Medulla oblongata (tissue), 1 donor: ENCODE results near the gene NUDT14.

Source experiments
- DNase-seq: peaks from one replicate; pipeline ENCODE4 v3.0.0-alpha.2; 2015; ENCODE audit errors: extremely low spot score

The NUDT14 gene

DNA sequence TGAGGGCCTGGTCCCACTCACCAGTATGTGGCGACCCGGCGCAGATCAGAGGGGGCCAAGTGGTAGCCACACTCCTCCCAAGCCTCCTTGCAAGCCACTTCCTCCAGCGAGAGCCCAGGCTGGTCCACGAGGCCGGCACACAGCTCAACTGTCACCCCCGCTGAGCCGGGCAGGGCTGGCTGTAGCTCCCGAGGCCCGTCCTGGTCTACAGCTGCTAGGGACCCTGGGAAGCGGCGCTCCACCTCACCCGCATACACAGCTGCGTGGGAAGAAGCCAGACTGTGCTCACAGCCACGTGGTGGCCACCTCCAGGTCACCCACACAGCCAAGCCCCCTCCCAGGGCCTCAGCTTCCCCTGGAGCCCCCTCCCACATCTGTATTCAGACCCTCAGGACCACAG lies 4.6 kb downstream of the NUDT14 start:
- DNase-seq, result no peak

- DNase-seq, result no peak
Measured at GRCh38 chr14:105173901-105174894, 6.9 kb downstream of the NUDT14 start.

GRCh38 chr14:105173145-105173544 lies 8.0 kb downstream of the NUDT14 start:
- no peak for DNase-seq

GRCh38 chr14:105172476-105172875 lies 8.6 kb downstream of the NUDT14 start:
- no peak for DNase-seq

DNA sequence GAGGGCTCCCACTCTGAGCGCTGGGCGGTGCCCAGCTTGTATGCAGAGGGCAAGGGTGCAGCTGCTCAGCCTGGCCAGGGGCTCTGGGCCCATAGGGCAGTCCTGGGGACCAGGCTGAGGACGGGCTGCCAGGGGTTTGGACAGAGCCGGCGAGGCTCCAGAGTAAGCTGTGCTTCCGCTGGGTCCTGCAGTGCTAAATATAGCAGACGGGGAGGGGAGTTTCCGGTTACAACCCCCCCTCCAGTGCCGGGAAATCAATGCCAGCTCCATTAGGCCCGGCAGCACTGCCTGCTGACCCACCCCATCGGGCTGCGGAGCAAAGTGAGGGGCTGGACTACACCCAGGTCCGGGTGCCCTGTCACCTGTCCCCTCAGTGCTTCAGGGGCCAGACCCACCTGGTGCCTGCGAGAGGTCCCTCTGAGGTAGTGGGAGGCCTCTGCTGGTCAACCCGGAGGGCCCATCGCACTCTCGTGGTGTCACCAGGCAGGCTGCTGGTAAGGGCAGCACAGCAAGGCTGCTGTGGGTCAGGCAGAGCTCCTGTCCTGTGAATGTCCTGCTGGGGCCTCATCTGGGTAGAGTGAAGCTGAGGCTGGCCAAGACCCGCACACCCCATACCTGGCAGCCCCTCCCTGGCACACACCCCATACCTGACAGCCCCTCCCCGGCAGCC lies 10.0 kb downstream of the NUDT14 start:
- DNase-seq, result no peak

GRCh38 chr14:105169776-105170655 lies 11.1 kb downstream of the NUDT14 start:
- no peak for DNase-seq

DNA sequence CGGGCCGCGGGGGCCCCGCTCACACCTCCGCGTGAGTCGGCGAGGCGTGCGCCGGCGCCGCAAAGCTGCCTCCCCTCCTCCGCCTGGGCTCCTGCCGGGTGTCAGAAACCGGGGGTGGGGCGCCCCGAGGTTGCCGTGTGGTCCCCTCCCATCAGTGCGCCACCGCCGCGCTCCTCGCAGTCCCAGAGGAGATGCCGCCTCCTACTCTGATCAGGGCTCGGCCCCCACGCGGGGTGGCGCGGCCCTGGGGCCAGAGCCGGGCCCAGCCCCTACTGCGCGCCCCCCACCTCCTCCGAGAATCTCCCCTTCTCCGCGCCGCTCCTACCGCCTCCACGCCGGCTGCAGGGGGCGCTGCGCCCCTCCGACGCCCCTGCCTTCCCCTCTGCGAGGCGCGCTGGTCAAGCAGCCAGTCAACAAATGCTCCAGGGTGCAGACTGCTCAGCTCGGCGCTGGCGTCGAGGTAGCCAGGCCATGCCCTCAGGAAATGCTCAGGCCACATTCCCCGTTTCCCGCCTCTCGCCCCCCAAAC lies 12.1 kb downstream of the NUDT14 start:
- DNase-seq, result no peak

- no peak for DNase-seq
Measured at GRCh38 chr14:105168496-105168978, 12.6 kb downstream of the NUDT14 start, which contains the start of gene JAG2. Gene JAG2 (minus strand): TSS chr14:105168776. CDS start chr14:105168420, 356 bp downstream.

DNA sequence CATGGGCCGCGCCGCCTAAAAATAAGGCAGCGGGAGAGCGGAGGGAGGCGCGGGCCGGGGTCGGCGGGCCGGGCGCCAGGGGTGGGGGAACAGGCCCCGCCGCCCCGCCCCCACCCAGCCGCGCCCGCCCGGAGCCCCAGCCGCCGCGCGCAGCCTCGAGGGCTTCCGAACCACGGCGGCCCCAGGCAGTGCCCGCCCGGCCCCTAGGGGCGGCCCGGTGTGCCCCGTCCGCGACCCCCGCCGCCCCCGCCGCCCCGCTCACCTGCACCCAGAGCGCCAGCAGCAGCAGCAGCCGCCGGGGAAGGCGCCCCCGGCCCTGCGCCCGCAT lies 13.1 kb downstream of the NUDT14 start:
- DNase-seq, result no peak

- no peak for DNase-seq
Measured at GRCh38 chr14:105167303-105168092, 13.6 kb downstream of the NUDT14 start.

GRCh38 chr14:105166571-105167302 lies 14.4 kb downstream of the NUDT14 start:
- DNase-seq, result no peak

DNA sequence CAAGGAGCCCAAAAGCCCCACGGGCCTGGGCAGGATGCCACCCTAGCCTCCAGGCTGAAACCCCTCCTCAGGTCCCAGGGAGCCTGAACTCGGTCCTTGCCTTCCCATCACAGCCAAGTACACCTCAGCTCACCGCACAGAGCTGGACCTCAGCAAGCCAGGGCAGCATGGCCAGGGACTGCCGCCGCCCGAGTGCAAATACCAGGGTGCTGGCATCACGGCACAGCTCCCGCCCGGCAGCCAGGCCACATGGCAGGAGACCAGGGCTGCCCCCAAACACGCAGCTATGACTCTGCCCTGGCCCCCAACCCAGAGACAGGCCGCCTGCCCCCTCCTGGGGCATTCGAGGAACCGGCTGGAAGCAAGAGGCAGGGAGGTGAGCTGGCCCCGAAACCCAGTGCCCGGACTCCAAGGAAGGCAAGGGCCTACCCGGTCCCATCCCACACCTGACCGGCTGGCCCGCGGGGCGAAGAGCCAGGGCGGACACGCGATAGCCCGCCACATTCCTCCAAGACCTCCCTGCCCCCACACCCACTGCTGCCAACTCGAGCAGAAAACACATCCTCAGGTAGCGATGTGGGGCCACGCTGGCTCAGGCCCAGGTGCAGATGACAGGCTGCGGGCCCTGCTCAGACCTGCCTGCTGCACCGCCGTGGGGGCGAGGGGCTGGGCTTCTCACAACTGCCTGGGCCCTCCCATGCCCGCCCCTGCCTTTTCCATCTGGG lies 15.2 kb downstream of the NUDT14 start:
- no peak for DNase-seq

DNA sequence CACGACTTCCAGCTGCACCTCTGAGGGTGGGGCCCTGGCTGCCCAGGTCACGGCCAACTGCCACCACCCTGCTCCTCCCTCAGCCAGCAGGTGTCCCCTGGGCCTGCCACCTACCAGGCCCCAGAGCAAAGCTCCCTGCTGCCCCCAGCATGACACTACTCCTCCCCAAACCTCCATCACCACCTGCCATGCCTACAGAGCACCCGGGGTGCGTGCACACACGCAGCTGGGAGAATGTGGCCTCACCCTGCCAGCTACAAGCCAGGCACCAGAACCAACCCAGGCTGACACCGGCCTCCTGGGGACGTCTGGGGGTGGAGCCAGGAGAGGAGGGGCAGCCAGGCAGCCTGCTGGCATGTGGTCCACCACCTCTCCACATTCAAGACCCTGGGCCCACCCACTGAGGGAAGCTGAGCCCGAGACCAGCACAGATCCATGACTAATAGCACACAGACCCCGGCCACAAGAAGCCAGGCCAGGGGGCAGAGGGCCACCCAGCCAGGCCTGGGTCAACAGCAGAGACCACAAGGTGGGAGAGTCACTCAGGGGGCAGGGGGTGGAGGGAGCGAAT lies 15.9 kb downstream of the NUDT14 start:
- no peak for DNase-seq

DNA sequence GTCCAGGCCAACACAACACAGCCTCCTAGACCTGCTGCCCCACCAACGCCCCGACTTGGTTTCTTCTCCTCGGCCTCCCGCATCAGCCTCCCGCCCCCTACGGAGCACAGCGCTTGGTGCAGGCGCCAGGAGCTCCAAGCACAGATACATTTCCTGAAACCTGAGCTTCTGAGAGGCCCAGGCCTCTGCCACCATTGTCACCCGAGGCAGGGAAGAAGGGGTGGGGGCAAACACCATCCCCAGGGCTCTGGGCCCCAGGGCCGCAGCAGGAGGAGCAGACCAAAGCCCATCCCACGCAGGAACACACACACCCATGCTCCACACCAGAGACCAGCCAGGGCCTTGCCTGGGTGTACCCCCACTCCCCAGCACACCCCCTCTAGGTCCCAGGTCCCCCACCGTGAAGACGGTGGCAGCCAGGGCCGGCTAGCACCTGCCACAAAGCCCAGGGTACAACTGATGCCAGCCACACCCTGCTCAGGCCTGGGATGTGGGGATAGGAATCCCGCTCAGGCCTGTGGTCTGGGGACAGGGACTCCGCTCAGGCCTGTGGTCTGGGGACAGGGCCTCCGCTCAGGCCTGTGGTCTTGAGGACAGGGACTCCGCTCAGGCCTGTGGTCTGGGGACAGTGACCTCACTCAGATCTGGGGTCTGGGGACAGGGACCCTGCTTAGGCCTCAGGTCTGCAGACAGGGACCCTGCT lies 17.9 kb downstream of the NUDT14 start:
- DNase-seq, result no peak

DNA sequence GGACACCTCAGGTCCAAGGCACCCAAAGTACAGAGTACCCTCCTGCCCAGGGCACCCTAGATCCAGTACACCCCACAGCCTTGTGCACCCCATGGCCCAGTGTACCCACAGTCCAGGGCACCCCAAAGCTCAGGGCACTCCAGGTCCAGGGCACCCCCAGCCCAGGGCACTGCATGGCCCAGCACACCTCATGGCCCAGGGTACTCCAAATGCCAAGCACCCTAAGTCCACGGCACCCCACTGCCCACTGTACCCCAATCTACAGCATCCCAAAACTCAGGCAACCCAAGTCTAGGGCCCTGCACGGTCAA lies 18.5 kb downstream of the NUDT14 start:
- no peak for DNase-seq

DNA sequence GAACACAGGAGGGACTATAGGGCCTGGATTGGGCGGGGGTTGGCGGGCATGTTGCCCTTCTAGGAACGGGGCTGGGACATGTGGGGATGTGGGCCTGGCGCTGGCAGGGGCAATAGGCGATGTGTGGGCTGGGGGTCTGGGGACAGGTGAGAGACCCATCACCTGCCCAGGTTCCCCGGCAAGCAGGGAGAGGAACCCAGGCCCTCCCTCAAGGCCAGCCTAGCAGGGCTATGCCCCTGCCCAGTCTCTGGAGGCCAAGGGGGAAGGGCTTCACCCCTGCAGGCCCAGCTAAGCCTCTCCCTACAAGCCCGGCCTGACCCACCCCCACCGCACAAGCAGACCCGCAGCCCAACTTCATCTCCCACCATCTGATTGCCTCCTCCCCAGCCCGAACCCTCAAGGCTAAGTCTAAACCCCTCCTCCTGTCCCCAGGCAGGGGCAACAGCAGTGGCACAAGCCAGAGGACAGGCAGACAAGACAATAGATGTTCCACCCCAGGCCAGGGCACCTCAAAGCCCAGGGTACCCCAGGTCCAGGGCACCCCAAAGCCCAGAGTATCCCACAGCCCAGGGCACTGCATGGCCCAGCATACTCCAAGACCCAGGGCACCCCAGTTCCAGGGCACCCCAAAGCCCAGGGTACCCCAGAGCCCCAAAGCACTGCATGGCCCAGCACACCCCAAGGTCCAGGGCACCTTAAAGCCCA lies 19.0 kb downstream of the NUDT14 start:
- no peak for DNase-seq

DNA sequence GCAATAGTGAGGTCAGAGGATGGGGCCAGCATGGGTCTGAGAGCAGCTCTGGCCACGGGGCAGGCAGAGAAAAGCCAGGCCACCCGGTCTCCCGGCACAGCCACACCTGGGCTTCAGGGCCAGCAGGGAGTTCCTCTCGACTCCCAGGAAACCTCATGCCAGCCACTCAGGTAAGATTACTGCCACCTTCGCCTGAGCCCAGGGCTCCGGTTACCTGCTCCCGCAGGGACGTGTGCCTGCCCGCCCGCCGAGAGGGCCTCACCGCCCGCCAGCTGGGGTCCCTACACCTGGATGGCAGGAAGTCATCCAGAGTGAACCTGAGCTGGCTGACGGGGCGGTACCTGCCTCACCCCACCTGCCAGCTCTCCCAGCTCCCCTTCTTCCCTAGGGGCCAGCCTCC lies 19.8 kb downstream of the NUDT14 start:
- no peak for DNase-seq

DNA sequence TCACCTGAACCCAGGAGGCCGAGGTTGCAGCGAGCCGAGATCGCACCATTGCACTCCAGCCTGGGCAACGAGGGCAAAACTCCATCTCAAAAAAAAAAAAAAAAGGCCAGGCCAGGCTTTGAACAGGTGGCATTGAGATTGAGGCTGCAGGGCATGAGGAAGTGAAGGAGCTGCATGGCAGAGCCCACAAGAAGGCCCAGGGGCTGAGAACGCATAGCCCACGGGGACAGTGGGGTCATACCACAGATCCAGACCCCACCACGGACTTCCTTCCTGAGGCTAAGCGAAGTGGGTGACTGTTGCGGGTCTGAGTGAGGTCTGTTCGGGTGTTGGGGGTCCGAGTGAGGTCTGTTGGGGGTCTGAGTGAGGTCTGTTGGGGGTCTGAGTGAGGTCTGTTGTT lies 20.3 kb downstream of the NUDT14 start:
- no peak for DNase-seq
